ENCODE data around the gene PELI2.

Gene PELI2

GRCh38 chr14:56117765-56118610, at the start of gene PELI2:
Gene PELI2, plus strand, starts transcription at chr14:56118411. Its CDS starts 250 bp downstream, at chr14:56118661.
- in situ Hi-C loops (cut with HindIII; ENCODE audit: low sequenced_read_pairs), result no loop called here

GRCh38 chr14:56073799-56074198, 44.4 kb upstream of the PELI2 start:
- in situ Hi-C loops (cut with HindIII; ENCODE audit: low sequenced_read_pairs), result no loop called here

- in situ Hi-C loops (cut with HindIII; ENCODE audit: low sequenced_read_pairs), result no loop called here
These were observed 42.9 kb upstream of the PELI2 start for GRCh38 chr14:56075301-56075700.

GRCh38 chr14:56081139-56081538, 37.1 kb upstream of the PELI2 start:
- in situ Hi-C loops (cut with HindIII; ENCODE audit: low sequenced_read_pairs), result no loop called here

- in situ Hi-C loops (cut with HindIII; ENCODE audit: low sequenced_read_pairs), result no loop called here
These were observed 35.3 kb upstream of the PELI2 start for GRCh38 chr14:56082880-56083279.

GRCh38 chr14:56085471-56085870, 32.7 kb upstream of the PELI2 start:
- in situ Hi-C loops (cut with HindIII; ENCODE audit: low sequenced_read_pairs), result no loop called here

- in situ Hi-C loops (cut with HindIII; ENCODE audit: low sequenced_read_pairs), result no loop called here
These were observed 30.3 kb upstream of the PELI2 start for GRCh38 chr14:56087671-56088471.

GRCh38 chr14:56088941-56089340, 29.3 kb upstream of the PELI2 start:
- in situ Hi-C loops (cut with HindIII; ENCODE audit: low sequenced_read_pairs), result no loop called here

- in situ Hi-C loops (cut with HindIII; ENCODE audit: low sequenced_read_pairs), result no loop called here
These were observed 25.4 kb upstream of the PELI2 start for GRCh38 chr14:56092763-56093162.

GRCh38 chr14:56094076-56094475, 24.1 kb upstream of the PELI2 start:
- in situ Hi-C loops (cut with HindIII; ENCODE audit: low sequenced_read_pairs), result no loop called here

- in situ Hi-C loops (cut with HindIII; ENCODE audit: low sequenced_read_pairs), result no loop called here
These were observed 20.2 kb upstream of the PELI2 start for GRCh38 chr14:56098021-56098420.

GRCh38 chr14:56099081-56099797, 19.0 kb upstream of the PELI2 start:
- in situ Hi-C loops (cut with HindIII; ENCODE audit: low sequenced_read_pairs), result no loop called here

GRCh38 chr14:56100556-56100955, 17.7 kb upstream of the PELI2 start:
- in situ Hi-C loops (cut with HindIII; ENCODE audit: low sequenced_read_pairs), result no loop called here

GRCh38 chr14:56102941-56103340, 15.3 kb upstream of the PELI2 start:
- in situ Hi-C loops (cut with HindIII; ENCODE audit: low sequenced_read_pairs), result no loop called here

GRCh38 chr14:56107615-56108014, 10.6 kb upstream of the PELI2 start:
- in situ Hi-C loops (cut with HindIII; ENCODE audit: low sequenced_read_pairs), result no loop called here

- in situ Hi-C loops (cut with HindIII; ENCODE audit: low sequenced_read_pairs), result no loop called here
These were observed 10.2 kb upstream of the PELI2 start for GRCh38 chr14:56108057-56108456.

- in situ Hi-C loops (cut with HindIII; ENCODE audit: low sequenced_read_pairs), result no loop called here
These were observed 5.4 kb upstream of the PELI2 start for GRCh38 chr14:56112781-56113180.

- in situ Hi-C loops (cut with HindIII; ENCODE audit: low sequenced_read_pairs), result no loop called here
These were observed 2.8 kb upstream of the PELI2 start for GRCh38 chr14:56115334-56115870.

GRCh38 chr14:56115976-56116893, 2.0 kb upstream of the PELI2 start:
- in situ Hi-C loops (cut with HindIII; ENCODE audit: low sequenced_read_pairs), result no loop called here

GRCh38 chr14:56118611-56119181, 485 bp downstream of the PELI2 start:
- in situ Hi-C loops (cut with HindIII; ENCODE audit: low sequenced_read_pairs), result no loop called here

Data from DLD1 (cell line).